Tibial nerve (tissue), 4 donors: ENCODE measurements around the gene RFC2. TPM values are rescaled to one million over a fixed set of nuclear protein-coding genes. Genes with fewer than 3 reads are reported as not detected.

Experiments used
- DNase-seq, 2 donors: peaks; one replicate each; pipeline ENCODE4 v3.0.0-alpha.2; 2019; ENCODE audit warnings: low spot score in 2 of 2
- H3K27ac ChIP-seq, 4 donors: fragments of 200-600 bp; sonication (generic) in 3 of 4; one replicate each; pipeline ENCODE4 v1.5.1; 2017 to 2019; ENCODE audit warnings: mild to moderate bottlenecking in 1 of 4
- H3K27me3 ChIP-seq, 2 donors: fragments of 200-600 bp; sonication (generic) in 1 of 2; one replicate each; pipeline versions ENCODE4 v1.5.1 to v1.6.0; 2017 to 2019
- H3K36me3 ChIP-seq, 3 donors: fragments of 200-600 bp; sonication (generic); one replicate each; pipeline ENCODE4 v1.5.1; 2018 to 2019
- H3K4me1 ChIP-seq, 4 donors: fragments of 200-600 bp; sonication (generic) in 3 of 4; one replicate each; pipeline ENCODE4 v1.5.1; 2017 to 2019
- H3K4me3 ChIP-seq, 4 donors: fragments of 200-600 bp; sonication (generic) in 3 of 4; one replicate each; pipeline ENCODE4 v1.5.1; 2017 to 2019; ENCODE audit warnings: mild to moderate bottlenecking in 1 of 4, moderate library complexity in 1 of 4
- H3K9me3 ChIP-seq, 4 donors: fragments of 200-600 bp; sonication (generic) in 3 of 4; one replicate each; pipeline ENCODE4 v1.5.1; 2017 to 2019
- EP300 ChIP-seq, 2 donors: sonication (generic); formaldehyde crosslinking; IDR thresholded peaks; one replicate each; pipeline ENCODE4 v1.6.1; 2017; ENCODE audit warnings: antibody characterized with exemption in 2 of 2, mild to moderate bottlenecking in 1 of 2
- POLR2A ChIP-seq, 2 donors: fragments of 450-650 bp; IDR thresholded peaks; one replicate each; pipeline ENCODE4 v1.6.1; 2017; ENCODE audit warnings: antibody characterized with exemption in 2 of 2, mild to moderate bottlenecking in 2 of 2, moderate library complexity in 2 of 2
- WGBS, 2 donors: methylation state at CpG; one replicate each; pipeline ENCODE4 v1.1.5; 2018; 5-methylcytosine and 5-hydroxymethylcytosine counted together
- total RNA-seq, 4 donors: library from RNA; depleted of rRNA; stranded (reverse); fragments of >200 nt; gene quantifications; one replicate each; pipeline ENCODE4 v1.1.0, GENCODE V29; 2016
- TF ChIP-seq, protein P1 (sequence below), 5 experiments: fragments of 200-600 bp in 3 of 5; fragments of 450-650 bp in 2 of 5; sonication (generic) in 3 of 5; IDR thresholded peaks; one replicate each; pipeline ENCODE4 v1.5.1; 2016 to 2019; ENCODE audit warnings: antibody characterized with exemption in 5 of 5, mild to moderate bottlenecking in 3 of 5, moderate library complexity in 2 of 5

The RFC2 gene
- total RNA-seq, 4 donors from 2014 or later: 8.4 to 25.1 (median 14.1) TPM

DNA sequence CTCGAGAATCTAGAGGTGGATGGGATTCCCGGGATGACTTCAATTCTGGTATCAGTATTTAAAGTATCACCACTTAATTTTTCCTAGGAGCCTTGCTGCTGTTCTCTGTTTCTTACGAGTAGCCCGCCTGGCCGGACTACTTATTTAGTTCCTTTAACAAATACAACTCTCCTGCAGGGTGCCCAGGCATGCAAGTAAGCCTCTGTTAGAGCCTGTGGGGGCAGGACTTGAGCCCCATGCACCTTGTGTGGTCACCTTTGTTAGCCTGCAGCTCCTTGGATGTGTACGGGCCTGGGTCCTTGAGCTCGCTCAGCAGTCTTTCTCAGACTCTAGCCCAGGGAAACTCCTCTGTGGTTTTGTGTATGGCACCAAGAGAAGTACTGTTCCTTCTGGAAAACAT lies 63.9 kb downstream of the RFC2 start:
- H3K4me1 ChIP-seq: peaks cover 0 to 38% (median 18%) of the 10 kb centered on the region in 4 donors
- no peaks in the 10 kb centered on the region for H3K9me3 ChIP-seq
- no peak overlapping the region for H3K4me3 ChIP-seq
- TF ChIP-seq, protein P1, sequence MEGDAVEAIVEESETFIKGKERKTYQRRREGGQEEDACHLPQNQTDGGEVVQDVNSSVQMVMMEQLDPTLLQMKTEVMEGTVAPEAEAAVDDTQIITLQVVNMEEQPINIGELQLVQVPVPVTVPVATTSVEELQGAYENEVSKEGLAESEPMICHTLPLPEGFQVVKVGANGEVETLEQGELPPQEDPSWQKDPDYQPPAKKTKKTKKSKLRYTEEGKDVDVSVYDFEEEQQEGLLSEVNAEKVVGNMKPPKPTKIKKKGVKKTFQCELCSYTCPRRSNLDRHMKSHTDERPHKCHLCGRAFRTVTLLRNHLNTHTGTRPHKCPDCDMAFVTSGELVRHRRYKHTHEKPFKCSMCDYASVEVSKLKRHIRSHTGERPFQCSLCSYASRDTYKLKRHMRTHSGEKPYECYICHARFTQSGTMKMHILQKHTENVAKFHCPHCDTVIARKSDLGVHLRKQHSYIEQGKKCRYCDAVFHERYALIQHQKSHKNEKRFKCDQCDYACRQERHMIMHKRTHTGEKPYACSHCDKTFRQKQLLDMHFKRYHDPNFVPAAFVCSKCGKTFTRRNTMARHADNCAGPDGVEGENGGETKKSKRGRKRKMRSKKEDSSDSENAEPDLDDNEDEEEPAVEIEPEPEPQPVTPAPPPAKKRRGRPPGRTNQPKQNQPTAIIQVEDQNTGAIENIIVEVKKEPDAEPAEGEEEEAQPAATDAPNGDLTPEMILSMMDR (IDR thresholded peaks at IDR 0.05): no peak
- TF ChIP-seq EP300 (IDR thresholded peaks at IDR 0.05) (no peak), POLR2A (IDR thresholded peaks at IDR 0.05) (no peak)
- H3K36me3 ChIP-seq: peaks cover 0 to 75% (median 20%) of the 10 kb centered on the region in 3 donors
- no peak overlapping the region for H3K27ac ChIP-seq
- DNase-seq: no peak
- no peaks in the 10 kb centered on the region for H3K27me3 ChIP-seq
- 94 to 98% methylated on average over 7 of the region's 7 CpGs for WGBS, 2 donors

DNA sequence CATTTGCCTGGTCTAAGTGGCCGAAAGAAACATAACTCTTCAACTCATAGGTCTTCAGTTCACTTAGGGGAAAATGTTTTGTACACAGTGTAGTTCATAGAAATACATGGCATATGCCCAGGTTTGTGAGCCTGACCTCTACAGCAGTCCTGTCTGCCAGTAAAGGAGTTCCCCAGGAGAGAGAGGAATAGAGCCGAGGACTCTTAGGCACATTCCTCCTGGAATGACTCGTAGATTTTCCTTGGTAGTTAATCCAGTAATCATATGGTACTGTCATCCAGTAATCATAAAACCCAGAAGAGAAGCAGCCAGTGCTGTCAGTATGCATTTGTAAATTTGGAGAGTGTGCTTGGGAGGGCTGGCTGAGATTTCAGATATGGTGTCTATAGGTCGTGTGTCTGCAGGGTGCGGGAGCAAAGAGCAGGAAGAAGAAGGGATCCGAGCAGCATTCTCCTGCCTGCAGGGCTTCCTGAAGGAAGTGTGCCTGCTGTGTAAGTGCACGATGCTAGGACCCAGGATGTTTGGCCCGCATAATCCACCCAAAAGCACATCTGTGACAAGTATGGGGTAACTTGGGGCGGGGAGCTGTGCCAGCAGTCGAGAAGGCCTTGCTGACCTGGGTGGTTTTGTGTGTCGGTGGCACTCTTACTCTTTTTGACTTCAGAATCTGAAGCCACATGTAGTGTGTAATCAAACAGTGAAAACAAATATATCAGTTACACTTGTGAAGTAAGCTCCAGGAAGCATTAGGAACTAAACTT lies 66.1 kb downstream of the RFC2 start:
- no peak for DNase-seq
- peaks cover 0 to 59% (median 30%) of the 10 kb centered on the region in 4 donors for H3K4me1 ChIP-seq
- H3K36me3 ChIP-seq: peaks cover 0 to 54% (median 17%) of the 10 kb centered on the region in 3 donors
- H3K4me3 ChIP-seq: no peak overlapping the region
- no peaks in the 10 kb centered on the region for H3K27me3 ChIP-seq
- no peak overlapping the region for H3K27ac ChIP-seq
- H3K9me3 ChIP-seq: no peaks in the 10 kb centered on the region
- 64 to 70% methylated on average over 11 of the region's 11 CpGs for WGBS, 2 donors
- no peak for TF ChIP-seq POLR2A (IDR thresholded peaks at IDR 0.05)
- TF ChIP-seq, protein P1 (IDR thresholded peaks at IDR 0.05): no peak
- no peak for TF ChIP-seq EP300 (IDR thresholded peaks at IDR 0.05)

DNA sequence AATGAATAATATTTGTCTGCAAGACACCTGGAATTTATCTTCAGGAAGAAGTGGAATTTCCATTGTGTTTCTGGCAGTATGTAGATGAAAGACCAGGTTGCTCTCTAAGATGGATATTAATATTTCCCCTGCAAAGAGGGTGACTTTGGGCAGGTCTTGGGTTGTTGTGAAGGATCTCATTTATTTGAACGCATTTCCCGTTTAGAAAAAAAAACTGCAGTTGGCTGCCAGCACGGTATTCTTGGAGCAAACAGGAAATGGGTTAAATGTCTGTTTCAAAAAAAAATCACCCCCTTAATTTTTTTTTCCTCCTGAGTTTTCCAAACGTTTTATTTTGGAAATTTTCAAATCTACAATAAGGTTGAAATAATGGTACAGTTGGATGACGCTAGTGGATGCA lies 68.6 kb downstream of the RFC2 start:
- Histone ChIP-seq H3K27ac (peak overlapping the region in 2 of 4 donors; percentile 15 to 40), H3K4me1 (peaks cover 2 to 84% (median 50%) of the 10 kb centered on the region in 4 donors), H3K36me3 (peaks cover 0 to 38% (median 0%) of the 10 kb centered on the region in 3 donors), H3K9me3 (no peaks in the 10 kb centered on the region), H3K4me3 (no peak overlapping the region), H3K27me3 (no peaks in the 10 kb centered on the region)
- WGBS, 2 donors: 4 to 5% methylated on average over 5 of the region's 5 CpGs
- no peak for DNase-seq
- no peak for TF ChIP-seq EP300 (IDR thresholded peaks at IDR 0.05)
- TF ChIP-seq, protein P1 (IDR thresholded peaks at IDR 0.05): no peak
- no peak for TF ChIP-seq POLR2A (IDR thresholded peaks at IDR 0.05)

DNA sequence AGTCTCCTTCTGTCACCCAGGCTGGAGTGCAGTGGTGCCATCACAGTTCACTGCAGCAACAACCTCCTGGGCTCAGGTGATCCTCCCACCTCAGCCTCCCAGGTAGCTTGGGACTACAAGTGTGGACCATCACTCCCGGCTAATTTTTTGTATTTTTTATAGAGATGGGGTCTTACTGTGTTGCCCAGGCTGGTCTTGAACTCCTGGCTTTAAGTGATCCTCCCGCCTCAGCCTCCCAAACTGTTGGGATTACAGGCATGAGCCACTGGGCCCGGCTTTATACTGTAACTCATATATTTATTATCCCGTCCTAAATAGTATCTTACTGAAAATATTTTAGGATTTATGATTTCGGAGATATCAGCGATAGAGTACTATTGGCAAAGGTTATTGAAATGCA lies 69.2 kb downstream of the RFC2 start:
- Histone ChIP-seq H3K9me3 (no peaks in the 10 kb centered on the region), H3K4me1 (peaks cover 5 to 90% (median 56%) of the 10 kb centered on the region in 4 donors), H3K4me3 (no peak overlapping the region), H3K36me3 (peaks cover 0 to 32% (median 0%) of the 10 kb centered on the region in 3 donors), H3K27me3 (no peaks in the 10 kb centered on the region), H3K27ac (peak overlapping the region in 2 of 4 donors; percentile 15 to 40)
- 81 to 88% methylated on average over 6 of the region's 6 CpGs for WGBS, 2 donors
- no peak for DNase-seq
- TF ChIP-seq, protein P1 (IDR thresholded peaks at IDR 0.05): no peak
- TF ChIP-seq POLR2A (IDR thresholded peaks at IDR 0.05) (no peak), EP300 (IDR thresholded peaks at IDR 0.05) (no peak)
